HCT116 (cell line): ENCODE measurements around the gene TEX26. TPM values are rescaled to one million over a fixed set of nuclear protein-coding genes. Genes with fewer than 3 reads are reported as not detected.
A peak's percentile ranks its signal among the peaks of the same experiment; 100 is the strongest.

Experiments used
- ATAC-seq: fragments of 200-7000 bp; cut with Tn5 transposase; 2 replicates; pipeline ENCODE4 v1.9.1; 2020; ENCODE audit warnings: mild to moderate bottlenecking, moderate library complexity
- BruUV-seq: library from RNA; stranded (reverse); fragments of 400-500 nt; replicated peaks from 2 replicates; lab custom pipeline; 2021; lab: Mats Ljungman, UMichigan
- CTCF ChIA-PET: fragments of 300-600 bp; sonication (Branson Sonifier 250); formaldehyde crosslinking; loops from one replicate; lab custom pipeline; 2021; ENCODE audit warnings: antibody characterized with exemption; lab: Charles Lee
- POLR2A ChIA-PET: fragments of 300-600, 350-600 bp; sonication (Branson Sonifier 250); formaldehyde crosslinking; loops from one replicate; lab custom pipeline; 2021; ENCODE audit warnings: antibody characterized with exemption; lab: Charles Lee
- RAD21 ChIA-PET, 2 experiments: fragments of 300-600 bp; sonication (Branson Sonifier 250); formaldehyde crosslinking; loops; one replicate each; lab custom pipeline; 2023; ENCODE audit warnings: low total read pairs in 2 of 2; ENCODE audit not compliant: uncharacterized antibody in 2 of 2, unreplicated experiment in 2 of 2, low non-redundant PET in 1 of 2; lab: Charles Lee
- DNase-seq: peaks from one replicate; pipeline ENCODE4 v3.0.0-alpha.2; 2010; ENCODE audit warnings: low read depth, low spot score
- H2AFZ ChIP-seq: fragments of 200-600 bp; shearing (Covaris generic), sonication (generic); 2 replicates; pipeline ENCODE4 v1.6.1; 2017; ENCODE audit warnings: low read depth, mixed run types, mixed read lengths, antibody characterized with exemption, low read length; ENCODE audit not compliant: poor library complexity, severe bottlenecking
- H3K27ac ChIP-seq: 2 replicates; pipeline ENCODE4 v1.5.1; 2012; ENCODE audit warnings: low read depth, low read length
- H3K27me3 ChIP-seq: fragments of 200-600 bp; sonication (generic); 2 replicates; pipeline ENCODE4 v1.6.1; 2016; ENCODE audit warnings: mixed run types, low read length, mixed read lengths; ENCODE audit not compliant: insufficient read depth
- H3K36me3 ChIP-seq, 2 experiments: fragments of 200-500 bp in 1 of 2; fragments of 200-600 bp in 1 of 2; sonication (Bioruptor generic) in 1 of 2; sonication (generic) in 1 of 2; 2 replicates each; pipeline versions ENCODE4 v1.5.1 to v1.6.1; 2014 to 2016; ENCODE audit warnings: low read length in 2 of 2, inconsistent platforms in 1 of 2, mixed read lengths in 1 of 2, mixed run types in 1 of 2; ENCODE audit not compliant: insufficient read depth in 2 of 2, control insufficient read depth in 1 of 2
- H3K4me1 ChIP-seq, 2 experiments: fragments of 200-600 bp in 1 of 2; sonication (generic) in 1 of 2; 2 replicates each; pipeline versions ENCODE4 v1.5.1 to v1.6.1; 2012 to 2017; ENCODE audit warnings: low read length in 2 of 2, inconsistent platforms in 1 of 2, mild to moderate bottlenecking in 1 of 2, mixed read lengths in 1 of 2, mixed run types in 1 of 2, moderate library complexity in 1 of 2; ENCODE audit not compliant: insufficient read depth in 2 of 2, control insufficient read depth in 1 of 2
- H3K4me2 ChIP-seq: fragments of 200-600 bp; sonication (generic); 2 replicates; pipeline ENCODE4 v1.6.1; 2017; ENCODE audit warnings: mixed run types, low read length, mixed read lengths
- H3K4me3 ChIP-seq, 2 experiments: fragments of 200-600 bp in 1 of 2; sonication (generic) in 1 of 2; replicated peaks in 1 of 2; 2 replicates each; pipeline ENCODE4 v1.5.1; 2011 to 2016; ENCODE audit warnings: low read length in 2 of 2, control low read depth in 1 of 2, low read depth in 1 of 2, mild to moderate bottlenecking in 1 of 2, mixed read lengths in 1 of 2, mixed run types in 1 of 2
- H3K79me2 ChIP-seq: fragments of 200-600 bp; sonication (generic); 2 replicates; pipeline ENCODE4 v1.6.1; 2017; ENCODE audit warnings: mild to moderate bottlenecking, mixed run types, low read length, moderate library complexity, mixed read lengths; ENCODE audit not compliant: insufficient read depth
- H3K9ac ChIP-seq: fragments of 200-600 bp; sonication (generic); 2 replicates; pipeline ENCODE4 v1.6.1; 2016; ENCODE audit warnings: low read length, mixed read lengths
- H3K9me2 ChIP-seq: fragments of 200-600 bp; sonication (generic), shearing (Covaris generic); 2 replicates; pipeline ENCODE4 v1.6.1; 2017; ENCODE audit warnings: mixed run types, mild to moderate bottlenecking, moderate library complexity; ENCODE audit not compliant: insufficient read depth
- H3K9me3 ChIP-seq, 2 experiments: fragments of 200-500 bp in 1 of 2; fragments of 200-600 bp in 1 of 2; sonication (Bioruptor generic) in 1 of 2; sonication (generic) in 1 of 2; 2 replicates each; pipeline ENCODE4 v1.6.1; 2014 to 2017; ENCODE audit warnings: low read length in 2 of 2, mixed read lengths in 2 of 2, inconsistent platforms in 1 of 2, low read depth in 1 of 2, mild to moderate bottlenecking in 1 of 2, mixed run types in 1 of 2, moderate library complexity in 1 of 2; ENCODE audit not compliant: control insufficient read depth in 1 of 2, insufficient read depth in 1 of 2
- H4K20me1 ChIP-seq: fragments of 200-600 bp; sonication (generic), shearing (Covaris generic); 2 replicates; pipeline ENCODE4 v1.6.1; 2017; ENCODE audit warnings: mixed run types, mild to moderate bottlenecking, moderate library complexity; ENCODE audit not compliant: insufficient read depth
- ATF3 ChIP-seq: IDR thresholded peaks from 2 replicates; pipeline ENCODE4 v1.6.1; 2012
- EZH2 ChIP-seq: fragments of 200-600 bp; sonication (generic); IDR thresholded peaks from 2 replicates; pipeline ENCODE4 v1.6.1; 2017; ENCODE audit warnings: antibody characterized with exemption, mixed run types
- EZH2phosphoT487 ChIP-seq: fragments of 200-600 bp; IDR thresholded peaks from 2 replicates; pipeline ENCODE4 v1.6.1; 2018; ENCODE audit warnings: antibody characterized with exemption, borderline replicate concordance
- JUND ChIP-seq: IDR thresholded peaks from 2 replicates; pipeline ENCODE4 v1.6.1; 2012
- SIN3A ChIP-seq: IDR thresholded peaks from 2 replicates; pipeline ENCODE4 v1.6.1; 2012; ENCODE audit warnings: low read depth
- SRF ChIP-seq: IDR thresholded peaks from 2 replicates; pipeline ENCODE4 v1.6.1; 2012; ENCODE audit warnings: low read depth
- intact Hi-C: fragments of 100-400 bp; cut with micrococcal nuclease; formaldehyde crosslinking; loops from 2 replicates; pipeline ENCODE4 v1.10.0; 2022
- total RNA-seq: library from RNA; stranded (reverse); gene quantifications from one replicate; pipeline ENCODE4 v1.2.1, GENCODE V29; 2021; ENCODE audit not compliant: unreplicated experiment

TEX26 gene
- total RNA-seq, 1 experiment from 2014 or later: not detected

- H3K79me2 ChIP-seq: no peaks in the 10 kb centered on the region
- peak overlapping the region; percentile 42 for H3K4me2 ChIP-seq
- H3K27me3 ChIP-seq: no peaks in the 10 kb centered on the region
- H3K9me2 ChIP-seq: no peaks in the 10 kb centered on the region
- no peaks in the 10 kb centered on the region for H4K20me1 ChIP-seq
- H3K4me1 ChIP-seq: peaks cover 7 to 9% of the 10 kb centered on the region in 2 experiments; a peak in 3 of 4 replicates
- no peak overlapping the region for H3K9ac ChIP-seq
- no peaks in the 10 kb centered on the region for H3K9me3 ChIP-seq
- ATAC-seq: peak; percentile 97
- no TSS peak for BruUV-seq
- intact Hi-C loops: no loop called here
- ChIA-PET CTCF (interaction anchor here (2.0 kb wide), 1 partner anchor 15 kb away, joined by 7 read pairs; no protein-coding TSS in a partner anchor), RAD21 (interaction anchor here in 1 of 2 experiments (0.6 kb wide), 1 partner anchor 133 kb away, joined by 3 read pairs; no protein-coding TSS in a partner anchor), POLR2A (interaction anchor here (1.0 kb wide), 1 partner anchor 71 kb away, joined by 3 read pairs; no protein-coding TSS in a partner anchor)
- TF ChIP-seq ATF3 (no peak), JUND (no peak), EZH2phosphoT487 (no peak)
- no peaks in the 10 kb centered on the region for H3K36me3 ChIP-seq
- no peak overlapping the region for H3K27ac ChIP-seq
- H3K4me3 ChIP-seq: no peak overlapping the region
- no peak for DNase-seq
- peak overlapping the region; percentile 10 for H2AFZ ChIP-seq
Observed at GRCh38 chr13:30963791-30964190, 31.3 kb downstream of the TEX26 start.

- H3K9me3 ChIP-seq: no peaks in the 10 kb centered on the region
- no peaks in the 10 kb centered on the region for H3K79me2 ChIP-seq
- intact Hi-C loops: no loop called here
- no peak for TF ChIP-seq SRF
- no peak for TF ChIP-seq EZH2
- TF ChIP-seq SIN3A: no peak
- no peak overlapping the region for H3K4me3 ChIP-seq
- ChIA-PET POLR2A (no interaction called here), CTCF (interaction anchor here (1.1 kb wide), 1 partner anchor 14 kb away, joined by 4 read pairs; no protein-coding TSS in a partner anchor), RAD21 (no interaction called here)
- ATAC-seq (no peak), DNase-seq (no peak)
- BruUV-seq: no TSS peak
- H3K9ac ChIP-seq: no peak overlapping the region
- H3K27ac ChIP-seq: no peak overlapping the region
- no peak overlapping the region for H2AFZ ChIP-seq
- H3K4me1 ChIP-seq: peaks cover 7 to 9% of the 10 kb centered on the region in 2 experiments; a peak in 3 of 4 replicates
- no peak overlapping the region for H3K4me2 ChIP-seq
- H3K9me2 ChIP-seq: no peaks in the 10 kb centered on the region
- H3K36me3 ChIP-seq: no peaks in the 10 kb centered on the region
- no peaks in the 10 kb centered on the region for H3K27me3 ChIP-seq
- H4K20me1 ChIP-seq: no peaks in the 10 kb centered on the region
Observed at GRCh38 chr13:30965380-30965779, 32.9 kb downstream of the TEX26 start.
